ENCODE results near the gene RABL6. TPM values are rescaled to one million over a fixed set of nuclear protein-coding genes. Genes with fewer than 3 reads are reported as not detected.
"Not testable (repeated sequence)": the region's sequence is repeated elsewhere in the genome, so short reads cannot be mapped to it uniquely, and the experiment has no call there.

The RABL6 gene
- total RNA-seq, 1 donor, result 72.1 TPM

GRCh38 chr9:136835162-136835931, 27.6 kb downstream of the RABL6 start:
- DNase-seq (ENCODE audit: low read depth), result no peak
- TF ChIP-seq CTCF (IDR thresholded peaks at IDR 0.05; ENCODE audit: insufficient read depth, low read depth, low read length), result no peak
- no peak overlapping the region for H3K4me3 ChIP-seq (ENCODE audit: low read depth, low read length)

DNA sequence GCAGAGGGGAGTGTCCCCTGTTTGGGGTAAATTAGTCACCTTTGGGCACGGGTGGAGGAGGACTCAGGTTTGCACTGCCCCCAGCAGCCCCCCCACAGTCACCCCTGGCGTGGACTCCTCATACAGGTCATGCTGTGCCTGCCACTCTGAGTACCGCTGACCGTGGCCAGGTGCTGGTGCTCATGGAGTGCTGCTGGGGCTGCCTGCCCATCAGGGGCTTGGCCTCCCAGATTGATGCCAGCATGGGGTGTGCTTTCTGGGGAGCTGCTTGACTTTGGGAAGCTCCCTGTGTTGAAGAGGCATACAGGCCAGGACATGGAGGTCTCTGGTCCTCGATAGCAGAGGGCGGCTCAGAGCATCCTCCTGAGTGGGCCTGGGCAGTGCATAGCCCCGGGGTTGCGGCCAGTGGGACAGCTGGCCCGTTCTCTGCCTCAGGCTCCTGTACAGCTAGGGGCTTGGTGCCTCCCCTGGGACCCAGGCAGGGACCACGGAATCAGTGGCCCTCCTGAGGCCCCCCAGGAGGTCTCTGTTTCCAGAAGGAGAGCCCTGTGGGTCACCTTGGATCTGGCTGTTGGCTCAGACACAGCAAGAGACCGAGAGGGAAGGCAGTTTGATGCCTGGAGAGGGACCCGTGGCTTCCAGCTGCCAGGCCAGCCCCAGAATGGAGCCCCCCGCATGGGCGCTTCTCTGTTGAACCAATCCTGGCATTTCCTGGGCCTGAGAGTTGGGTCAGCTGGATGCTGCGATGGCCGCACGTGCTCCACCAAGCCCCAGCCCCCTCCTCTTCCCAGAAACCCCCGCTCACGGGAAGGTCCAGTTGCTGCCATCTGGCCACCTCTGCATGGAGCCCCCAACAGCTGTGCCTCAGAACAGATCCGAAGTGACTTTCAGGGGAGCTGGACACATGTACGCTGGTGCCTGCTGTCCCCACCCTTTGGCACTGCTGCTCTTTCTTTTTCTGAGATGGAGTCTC, 28.5 kb downstream of the RABL6 start:
- no peak for TF ChIP-seq CTCF (IDR thresholded peaks at IDR 0.05; ENCODE audit: insufficient read depth, low read depth, low read length)
- H3K4me3 ChIP-seq (ENCODE audit: low read depth, low read length), result no peak overlapping the region
- DNase-seq (ENCODE audit: low read depth), result no peak

GRCh38 chr9:136837146-136837855, 29.6 kb downstream of the RABL6 start:
- no peak overlapping the region for H3K4me3 ChIP-seq (ENCODE audit: low read depth, low read length)
- DNase-seq (ENCODE audit: low read depth), result no peak
- no peak for TF ChIP-seq CTCF (IDR thresholded peaks at IDR 0.05; ENCODE audit: insufficient read depth, low read depth, low read length)

DNA sequence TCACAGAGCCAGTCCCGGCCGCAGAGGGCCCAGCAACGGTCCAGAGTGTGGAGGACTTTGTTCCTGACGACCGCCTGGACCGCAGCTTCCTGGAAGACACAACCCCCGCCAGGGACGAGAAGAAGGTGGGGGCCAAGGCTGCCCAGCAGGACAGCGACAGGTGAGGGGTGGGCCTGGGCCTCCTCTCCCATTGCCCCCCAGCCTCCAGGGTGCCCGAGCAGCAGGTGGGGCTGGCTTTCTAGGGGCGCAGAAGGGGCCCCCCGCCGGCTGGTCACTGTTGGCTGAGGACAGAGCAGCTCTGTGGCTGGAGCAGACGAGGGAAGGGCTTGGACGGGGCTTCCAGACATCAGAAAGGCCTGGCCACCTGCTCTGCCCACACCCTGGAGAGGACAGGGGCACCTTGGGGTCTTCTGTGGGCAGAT, 30.1 kb downstream of the RABL6 start:
- DNase-seq (ENCODE audit: low read depth); H3K4me3 ChIP-seq (ENCODE audit: low read depth, low read length): not testable (repeated sequence)

GRCh38 chr9:136838314-136839228, 30.8 kb downstream of the RABL6 start:
- DNase-seq (ENCODE audit: low read depth), result no peak
- no peak for TF ChIP-seq CTCF (IDR thresholded peaks at IDR 0.05; ENCODE audit: insufficient read depth, low read depth, low read length)
- no peak overlapping the region for H3K4me3 ChIP-seq (ENCODE audit: low read depth, low read length)

DNA sequence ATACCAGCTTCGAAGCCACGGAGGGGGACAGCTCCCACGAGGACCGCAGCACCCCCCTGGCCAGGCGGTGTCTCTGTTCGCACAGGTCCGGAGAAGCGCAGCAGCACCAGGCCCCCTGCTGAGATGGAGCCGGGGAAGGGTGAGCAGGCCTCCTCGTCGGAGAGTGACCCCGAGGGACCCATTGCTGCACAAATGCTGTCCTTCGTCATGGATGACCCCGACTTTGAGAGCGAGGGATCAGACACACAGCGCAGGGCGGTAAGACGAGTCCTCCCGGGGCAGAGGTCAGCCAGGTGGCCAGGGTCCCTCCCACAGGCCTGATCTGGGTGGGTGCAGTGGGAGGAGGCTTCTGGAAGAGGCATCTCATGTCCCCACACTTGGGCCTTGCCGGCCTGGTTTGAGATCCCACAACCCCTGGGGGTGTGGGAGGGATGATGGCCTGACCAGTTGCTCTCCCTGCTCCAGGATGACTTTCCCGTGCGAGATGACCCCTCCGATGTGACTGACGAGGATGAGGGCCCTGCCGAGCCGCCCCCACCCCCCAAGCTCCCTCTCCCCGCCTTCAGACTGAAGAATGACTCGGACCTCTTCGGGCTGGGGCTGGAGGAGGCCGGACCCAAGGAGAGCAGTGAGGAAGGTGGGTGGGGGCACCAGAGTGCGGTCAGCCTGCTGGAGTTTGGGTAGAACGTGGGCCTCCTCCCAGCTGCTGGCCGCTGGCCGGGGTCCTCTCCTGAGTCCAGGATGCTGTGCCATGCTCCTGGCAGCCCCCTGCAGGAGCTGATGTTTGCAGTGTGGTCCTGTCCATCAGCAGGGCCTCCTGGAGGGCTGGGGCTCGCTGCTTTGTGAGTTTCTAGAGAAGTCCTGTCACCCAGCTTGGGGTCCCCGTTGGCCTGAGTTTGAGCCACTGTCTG, 31.7 kb downstream of the RABL6 start:
- TF ChIP-seq CTCF (IDR thresholded peaks at IDR 0.05; ENCODE audit: insufficient read depth, low read depth, low read length), result no peak
- DNase-seq (ENCODE audit: low read depth), result no peak
- H3K4me3 ChIP-seq (ENCODE audit: low read depth, low read length), result no peak overlapping the region

Measured in fibroblast of villous mesenchyme (primary cell).